Measurements from ENCODE around the gene SMYD2.

GRCh38 chr1:214318356-214318755 lies 37.4 kb downstream of the SMYD2 start:
- TF ChIP-seq GATA2 (IDR thresholded peaks at IDR 0.05; ENCODE audit: low read depth, low read length) = no peak
- no peak for TF ChIP-seq GATA3 (IDR thresholded peaks at IDR 0.05; ENCODE audit: low read depth, low read length)
